Stimulated activated CD8-positive, alpha-beta memory T cell treated with anti-CD3 and anti-CD28 coated beads, Interleukin-7, amount 100 ng/mL, for 4 hours (primary cell): ENCODE results near the gene HMG20B.
"Not testable (repeated sequence)": the region's sequence is repeated elsewhere in the genome, so short reads cannot be mapped to it uniquely, and the experiment has no call there.

Experiments used
- DNase-seq, 2 donors: peaks; one replicate each; pipeline ENCODE4 v3.0.0-alpha.2; 2020; ENCODE audit warnings: low read depth in 2 of 2

The HMG20B gene

DNA sequence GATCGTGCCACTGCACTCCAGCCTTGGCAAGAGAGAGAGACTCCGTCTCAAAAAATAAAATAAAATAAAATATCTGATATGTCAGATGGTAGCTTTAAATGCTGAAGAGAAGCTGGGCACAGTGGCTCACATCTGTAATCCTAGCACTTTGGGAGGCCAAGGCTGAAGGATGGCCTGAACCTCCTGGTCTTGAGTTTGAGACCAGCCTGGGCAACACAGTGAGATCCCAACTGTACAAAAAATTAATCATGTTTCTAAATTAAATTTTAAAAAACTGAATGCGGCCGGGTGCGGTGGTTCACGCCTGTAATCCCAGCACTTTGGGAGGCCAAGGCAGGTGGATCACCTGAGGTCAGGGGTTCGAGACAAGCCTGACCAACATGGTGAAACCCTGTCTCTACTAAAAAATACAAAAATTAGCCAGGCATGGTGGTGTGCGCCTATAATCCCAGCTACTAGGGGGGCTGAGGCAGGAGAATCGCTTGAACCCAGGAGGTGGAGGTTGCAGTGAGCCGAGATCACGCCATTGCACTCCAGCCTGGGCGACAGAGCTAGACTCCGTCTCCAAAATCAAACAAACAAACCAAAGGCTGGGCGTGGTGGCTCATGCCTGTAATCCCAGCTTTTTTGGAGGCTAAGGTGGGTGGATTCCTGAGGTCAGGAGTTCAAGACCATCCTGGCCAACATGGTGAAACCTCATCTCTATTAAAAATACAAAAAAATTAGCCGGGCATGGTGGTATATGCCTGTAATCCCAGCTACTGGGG lies 11.5 kb downstream of the HMG20B start:
- DNase-seq = not testable (repeated sequence)

DNA sequence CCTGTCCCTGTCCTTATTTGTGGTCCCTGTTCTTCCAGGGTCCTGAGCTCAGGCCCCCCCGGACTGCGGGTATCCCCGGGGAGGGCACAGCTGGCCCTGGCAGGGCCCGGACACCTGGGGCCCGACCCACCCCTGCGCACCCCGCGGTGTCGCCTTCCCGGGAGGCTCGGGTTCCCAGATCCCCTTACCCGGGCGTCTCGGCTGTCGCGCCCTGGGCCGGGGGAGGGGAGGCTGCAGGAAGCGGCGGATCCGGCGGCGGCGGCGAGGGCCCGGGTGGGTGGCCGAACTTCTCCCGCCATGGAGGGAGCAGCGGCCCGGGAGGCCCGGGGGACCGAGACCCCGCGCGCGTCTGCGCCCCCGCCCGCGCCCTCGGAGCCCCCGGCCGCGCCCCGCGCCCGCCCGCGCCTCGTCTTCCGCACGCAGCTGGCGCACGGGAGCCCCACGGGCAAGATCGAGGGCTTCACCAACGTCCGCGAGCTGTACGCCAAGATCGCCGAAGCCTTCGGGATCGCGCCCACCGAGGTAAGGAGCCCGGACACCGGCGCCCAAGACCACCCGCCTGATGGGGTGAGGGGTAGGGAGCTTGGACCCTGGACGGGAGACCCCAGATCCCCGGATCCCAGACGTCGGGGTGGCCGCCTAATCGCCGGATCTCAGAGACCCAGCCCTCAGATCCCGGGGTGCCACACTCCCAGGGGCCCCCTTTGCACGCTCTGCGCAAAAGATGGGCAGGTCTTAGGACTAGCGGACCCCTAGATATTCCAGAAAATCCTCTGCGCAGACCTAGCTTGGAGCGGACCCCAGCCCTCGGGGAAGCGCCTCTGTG lies 12.8 kb downstream of the HMG20B start, which contains the start of gene GIPC3:
Gene GIPC3, plus strand, starts transcription at position 178 of the 826 bp plus-strand sequence. Its CDS starts 120 bp downstream, at position 298.
- DNase-seq = no peak

DNA sequence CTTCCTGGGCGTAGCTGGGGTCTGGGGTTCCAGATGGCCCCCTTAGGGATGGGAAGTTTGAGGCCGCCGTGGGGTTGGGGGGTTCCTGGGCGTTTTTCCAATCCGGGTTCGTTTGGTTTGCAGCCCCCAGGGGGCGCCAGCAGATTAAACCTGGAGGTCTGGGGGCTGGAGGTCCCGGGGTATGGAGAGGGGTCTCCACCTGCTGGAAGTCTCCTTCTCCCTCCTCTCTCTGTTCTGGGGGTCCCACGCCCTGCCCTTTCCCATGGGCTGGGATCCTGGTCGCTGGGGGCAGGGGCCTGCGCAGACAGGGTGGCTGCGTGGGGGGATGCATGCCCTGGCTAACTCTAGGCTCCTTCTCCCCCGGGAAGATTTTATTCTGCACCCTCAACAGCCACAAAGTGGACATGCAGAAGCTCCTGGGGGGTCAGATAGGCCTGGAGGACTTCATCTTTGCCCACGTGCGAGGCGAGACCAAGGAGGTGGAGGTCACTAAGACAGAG lies 13.4 kb downstream of the HMG20B start:
- DNase-seq = no peak

DNA sequence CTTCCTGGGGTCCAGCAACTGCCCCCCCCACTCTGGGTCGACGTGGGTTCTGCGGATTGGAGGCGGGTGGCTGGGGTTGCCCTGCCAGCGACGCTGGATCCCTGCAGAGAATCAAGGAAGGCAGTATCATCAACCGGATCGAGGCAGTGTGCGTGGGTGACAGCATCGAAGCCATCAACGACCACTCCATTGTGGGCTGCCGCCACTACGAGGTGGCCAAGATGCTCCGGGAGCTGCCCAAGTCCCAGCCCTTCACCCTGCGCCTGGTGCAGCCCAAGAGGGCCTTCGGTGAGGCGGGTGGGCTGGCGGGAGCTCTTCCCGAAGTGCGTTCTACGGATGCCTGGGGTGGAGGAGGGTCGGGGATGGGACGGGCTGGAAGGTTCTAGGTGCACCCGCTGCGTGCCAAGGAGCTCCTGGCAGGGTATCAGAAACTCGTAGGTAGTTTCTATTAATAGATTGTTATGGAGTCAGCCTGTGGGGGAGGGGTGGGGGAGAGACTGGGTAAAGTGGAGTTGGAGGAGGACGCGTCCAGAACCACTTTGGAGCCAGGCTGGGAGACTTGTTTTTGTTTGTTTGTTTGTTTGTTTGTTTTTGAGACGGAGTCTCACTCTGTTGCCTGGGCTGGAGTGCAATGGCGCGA lies 14.1 kb downstream of the HMG20B start:
- DNase-seq = no peak

DNA sequence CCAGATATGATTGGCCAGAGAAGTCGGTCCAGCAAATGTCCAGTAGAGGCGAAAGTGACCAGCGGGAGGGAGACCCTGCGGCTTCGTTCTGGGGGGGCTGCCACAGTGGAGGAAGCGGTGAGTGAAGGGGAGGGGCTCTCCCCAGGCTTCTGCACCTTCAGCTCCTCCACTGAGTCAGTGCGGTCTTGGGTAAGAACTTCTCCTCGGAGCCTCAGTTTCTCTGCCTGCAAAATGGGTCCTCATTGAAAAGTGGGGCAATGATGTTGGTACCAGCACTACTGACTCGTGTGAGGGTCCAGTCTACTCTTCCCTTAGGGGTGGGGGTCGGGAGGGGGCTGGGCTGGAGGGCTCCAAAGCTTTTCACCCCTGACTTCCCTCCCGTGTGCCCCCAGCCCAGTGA lies 16.7 kb downstream of the HMG20B start:
- DNase-seq = no peak

DNA sequence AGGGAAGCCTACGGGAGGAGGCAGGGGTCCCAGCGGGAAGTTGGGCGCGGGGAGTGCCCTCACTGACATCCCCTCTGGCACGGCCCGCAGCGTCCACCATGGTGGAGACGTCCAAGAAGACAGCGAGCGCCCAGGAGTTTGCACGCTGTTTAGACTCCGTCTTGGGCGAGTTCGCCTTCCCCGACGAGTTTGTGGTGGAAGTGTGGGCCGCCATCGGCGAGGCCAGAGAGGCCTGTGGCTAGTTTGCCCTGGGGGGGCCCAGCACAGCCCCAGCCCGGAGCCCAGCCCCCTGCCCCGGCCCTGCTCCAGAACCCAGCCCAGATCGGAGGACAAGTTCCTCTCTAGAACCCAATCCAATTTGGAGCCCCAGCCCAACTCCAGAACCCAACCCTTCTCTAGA lies 17.2 kb downstream of the HMG20B start:
- DNase-seq = no peak

DNA sequence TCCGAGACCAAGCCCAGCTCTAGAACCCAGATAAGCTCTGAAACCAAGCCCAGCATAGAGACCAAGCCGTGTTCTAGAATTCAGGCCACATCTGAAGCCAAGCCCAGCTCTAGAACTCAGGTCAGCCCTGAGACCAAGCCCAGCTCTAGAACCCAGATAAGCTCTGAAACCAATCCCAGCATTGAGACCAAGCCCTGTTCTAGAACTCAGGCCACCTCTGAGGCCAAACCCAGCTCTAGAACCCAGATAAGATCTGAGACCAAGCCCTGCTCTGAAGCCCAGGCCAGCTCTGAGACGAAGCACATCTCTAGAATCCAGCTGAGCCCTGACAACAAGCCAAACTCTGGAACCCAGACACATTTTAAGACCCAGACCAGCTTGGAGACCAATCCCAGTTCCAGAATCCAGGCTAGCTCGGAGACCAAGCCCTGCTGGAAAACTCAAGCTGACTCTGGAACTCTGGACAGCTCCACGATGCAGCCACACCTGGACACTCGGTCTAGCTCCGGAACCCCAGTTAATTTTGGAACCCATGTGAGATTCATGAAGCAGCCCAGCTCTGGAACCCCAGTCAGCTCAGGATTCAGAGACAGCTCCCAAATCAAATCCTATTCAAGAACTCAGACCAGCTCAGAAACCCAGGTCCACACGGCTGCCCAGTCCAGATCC lies 18.4 kb downstream of the HMG20B start:
- no peak for DNase-seq

DNA sequence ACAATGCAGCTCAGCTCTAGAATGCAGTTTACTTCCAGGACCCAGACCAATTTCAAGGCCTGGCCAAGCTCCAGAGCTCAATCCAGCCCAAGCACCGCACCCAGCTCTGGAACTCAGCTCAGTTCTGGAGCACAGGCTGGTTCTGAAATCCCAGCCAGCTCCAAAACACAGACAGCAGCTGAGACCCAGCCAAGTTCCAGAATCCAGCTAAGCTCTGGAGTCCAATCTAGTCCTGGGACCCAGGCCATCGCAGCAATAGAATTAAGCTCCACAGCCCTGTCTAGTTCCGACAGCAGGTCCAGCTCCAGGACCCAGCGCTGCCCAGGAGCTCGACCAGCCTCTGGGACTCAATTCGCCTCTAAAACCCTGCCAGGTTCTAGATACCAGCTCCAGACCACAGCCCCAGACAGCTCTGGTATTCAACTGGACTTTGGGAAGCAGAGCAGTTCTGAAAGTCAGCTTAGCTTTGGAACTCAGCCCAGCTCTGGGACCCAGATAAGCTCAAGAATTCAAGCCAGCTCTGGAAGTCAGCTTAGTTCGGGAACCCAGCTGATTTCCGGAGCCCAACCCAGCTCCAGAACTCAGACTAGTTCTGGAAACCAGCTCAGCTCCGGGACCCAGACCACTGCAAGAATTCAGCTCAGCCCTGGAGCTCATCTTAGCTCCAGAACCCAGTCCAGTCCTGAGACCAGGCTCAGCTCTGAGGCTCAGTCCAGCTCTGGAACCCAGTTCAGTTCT lies 19.3 kb downstream of the HMG20B start:
- no peak for DNase-seq

DNA sequence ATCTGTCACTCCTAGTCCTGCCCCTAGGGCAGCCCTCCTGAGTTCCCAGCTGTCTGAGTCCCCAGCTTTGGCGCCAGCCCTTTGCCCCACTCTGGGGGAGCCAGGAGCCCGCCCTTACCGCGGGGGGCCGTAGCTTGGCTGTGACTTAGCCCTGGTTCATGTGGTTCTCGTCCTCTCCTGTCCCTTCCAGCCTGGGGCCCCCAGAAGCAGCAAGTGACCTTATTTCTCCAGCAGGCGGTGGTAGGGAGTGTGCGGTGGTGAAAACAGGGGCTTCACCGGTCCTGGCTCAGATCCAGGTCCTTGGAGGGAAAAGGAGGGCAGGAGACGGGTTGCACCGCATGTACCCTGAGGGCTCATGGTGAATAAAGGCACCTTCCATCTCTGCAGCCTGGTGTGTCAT lies 20.4 kb downstream of the HMG20B start:
- no peak for DNase-seq

DNA sequence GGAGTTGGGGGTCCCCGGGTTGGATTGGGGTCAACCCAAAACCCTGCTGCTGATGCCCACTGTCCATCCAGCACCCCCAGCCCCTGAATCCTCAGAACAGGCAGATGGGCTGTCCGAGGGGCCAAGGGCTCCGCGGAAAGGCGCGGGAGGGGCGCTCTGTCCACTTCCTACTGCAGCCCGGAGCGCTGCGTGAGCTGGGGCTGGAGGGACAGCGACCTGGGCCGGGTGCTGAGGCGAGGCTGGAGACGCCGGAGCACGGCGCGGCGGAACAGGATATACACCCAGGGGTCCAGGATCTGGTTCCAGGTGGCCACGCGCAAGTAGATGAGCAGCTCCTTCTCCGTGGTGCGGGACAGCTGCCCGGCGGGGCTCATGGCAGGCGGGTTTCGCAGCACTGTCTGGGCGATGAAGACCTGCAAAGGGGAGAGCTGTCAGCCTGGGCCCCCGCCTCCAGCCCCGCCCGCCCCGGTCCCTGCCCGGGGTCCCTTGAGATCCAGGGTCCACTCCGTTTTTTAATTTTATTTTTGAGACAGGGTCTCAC lies 22.8 kb downstream of the HMG20B start:
- DNase-seq = no peak

DNA sequence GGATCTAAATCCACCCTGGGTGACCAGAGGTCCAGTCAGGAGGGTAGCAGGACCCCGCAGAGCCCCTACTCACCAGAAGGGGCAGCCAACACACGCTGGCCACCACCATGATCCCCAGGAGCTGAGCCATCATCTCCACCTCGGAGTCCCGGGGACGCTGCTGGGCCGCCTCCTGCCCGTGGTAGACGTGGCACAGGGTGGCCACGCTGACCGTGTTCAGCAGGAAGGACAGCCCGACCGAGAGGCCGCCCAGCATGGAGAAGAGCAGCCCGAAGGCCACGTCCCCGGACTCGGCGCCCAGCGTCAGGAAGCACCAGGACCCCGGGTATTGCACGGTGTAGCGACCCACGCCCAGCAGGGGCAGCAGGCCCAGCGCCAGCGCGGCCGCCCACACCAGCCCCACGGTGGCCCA lies 27.0 kb downstream of the HMG20B start:
- no peak for DNase-seq

DNA sequence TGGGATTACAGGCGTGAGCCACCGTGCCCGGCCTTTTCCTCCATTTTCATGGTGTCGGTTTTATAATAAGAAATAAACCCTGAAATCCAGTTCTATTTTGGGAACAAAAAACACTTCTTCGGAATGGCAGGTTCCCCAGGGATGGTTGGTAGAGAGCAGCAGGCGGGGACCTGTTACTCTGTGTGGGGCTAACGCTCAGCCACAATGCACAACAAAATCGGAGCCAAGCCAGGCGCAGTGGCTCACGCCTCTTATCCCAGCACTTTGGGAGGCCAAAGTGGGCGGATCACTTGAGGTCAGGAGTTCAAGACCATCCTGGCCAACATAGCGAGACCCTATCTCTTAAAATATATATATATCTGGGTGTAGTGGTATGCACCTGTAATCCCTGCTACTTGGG lies 28.3 kb downstream of the HMG20B start:
- DNase-seq = no peak

DNA sequence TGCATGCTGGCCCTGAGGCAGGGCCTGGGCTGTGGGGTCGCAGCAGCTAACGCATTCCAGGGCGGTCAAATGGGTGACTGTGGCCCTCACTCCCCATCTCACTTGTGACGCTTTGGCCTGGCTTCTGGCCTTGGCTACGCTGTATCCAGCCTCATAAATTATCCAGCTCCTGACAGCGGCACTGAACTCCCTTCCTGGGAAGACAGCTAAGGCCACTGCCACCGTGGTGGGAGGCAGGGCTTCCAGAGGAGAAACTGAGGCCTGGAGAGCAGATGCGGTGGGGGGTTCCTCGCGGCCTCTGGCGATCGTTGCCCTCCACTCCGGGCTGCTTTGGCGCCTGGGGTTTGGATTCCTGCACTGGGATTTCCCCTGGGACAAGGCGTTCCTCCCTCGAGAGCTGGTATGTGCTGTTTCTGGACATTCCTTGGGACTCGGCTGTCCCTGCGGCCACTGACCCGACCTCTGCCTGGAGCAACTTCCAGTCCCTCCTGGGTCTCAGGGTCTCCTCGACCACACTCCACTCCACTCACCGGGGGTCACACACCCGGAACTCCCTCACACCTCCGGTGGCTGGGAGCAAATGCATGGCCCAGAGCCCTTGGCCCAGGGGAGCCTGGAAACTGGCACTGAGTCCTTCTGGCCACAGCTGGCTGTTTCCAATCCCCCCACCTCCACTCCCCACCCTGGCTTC lies 30.5 kb downstream of the HMG20B start:
- no peak for DNase-seq

DNA sequence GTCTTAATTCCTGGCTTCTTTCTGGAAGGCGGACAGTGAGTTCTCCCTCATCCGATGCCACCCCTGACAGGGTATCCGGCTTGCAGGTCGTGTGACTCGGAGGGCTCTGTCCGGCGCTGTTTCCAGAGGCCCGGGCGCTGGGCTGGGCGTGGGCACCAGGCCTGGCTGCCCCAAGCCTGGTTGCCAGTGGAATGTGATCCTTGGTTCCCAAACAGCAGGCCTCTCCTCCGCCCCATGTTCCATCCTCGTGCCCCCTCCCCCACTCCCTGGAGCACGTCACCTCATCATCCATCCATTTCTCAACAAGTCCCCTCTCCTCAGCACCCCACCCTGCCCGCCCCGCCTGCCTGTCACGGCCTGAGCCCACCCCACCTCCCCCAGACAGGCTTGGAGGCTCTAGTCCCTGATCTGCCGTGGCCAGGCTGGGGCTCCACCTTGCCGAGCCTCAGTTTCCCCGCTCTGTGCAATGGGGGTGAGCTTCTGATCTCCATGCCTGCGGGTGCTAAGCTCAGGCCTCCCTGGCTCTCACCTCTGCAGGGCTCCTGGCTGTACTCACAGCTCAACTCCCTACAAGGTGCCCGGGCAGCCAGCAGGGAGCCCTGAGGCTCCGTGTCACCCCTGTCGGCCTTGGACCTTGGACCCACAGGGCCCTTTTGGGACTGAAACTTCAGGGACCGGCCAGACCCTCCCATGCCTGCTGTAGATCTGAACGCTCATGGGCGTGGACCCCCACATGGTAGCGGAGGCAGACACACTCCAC lies 31.7 kb downstream of the HMG20B start:
- DNase-seq = no peak

DNA sequence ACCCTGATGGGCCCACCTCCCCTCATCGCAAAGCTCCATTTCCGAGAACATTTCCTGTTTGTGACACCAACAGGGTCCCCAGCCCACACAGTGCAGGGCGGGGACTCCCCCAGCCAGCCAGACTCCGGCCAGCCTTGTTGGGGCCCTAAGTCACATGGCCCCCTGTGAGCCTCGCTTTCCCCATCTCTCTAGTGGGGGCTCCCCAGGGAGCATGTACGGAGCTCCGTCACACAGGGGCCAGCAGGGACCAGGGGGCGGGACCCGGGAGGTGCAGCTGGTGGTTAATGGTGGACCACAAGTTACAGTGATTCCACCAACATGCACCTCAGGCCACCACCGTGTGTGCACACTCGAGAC lies 32.2 kb downstream of the HMG20B start:
- DNase-seq = peak in 1 of 2 donors; percentile 36

DNA sequence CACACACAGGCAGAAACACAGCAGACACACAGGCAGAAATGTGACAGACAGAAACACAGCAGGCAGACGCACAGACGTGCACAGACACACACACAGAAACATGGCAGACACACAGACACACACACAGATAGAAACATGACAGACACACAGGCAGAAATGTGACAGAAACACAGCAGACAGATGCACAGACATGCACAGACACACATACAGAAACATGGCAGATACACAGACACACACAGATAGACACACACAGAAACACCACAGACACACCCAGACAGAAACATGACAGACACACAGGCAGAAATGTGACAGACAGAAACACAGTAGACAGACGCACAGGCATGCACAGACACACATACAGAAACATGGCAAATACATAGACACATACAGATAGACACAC lies 32.6 kb downstream of the HMG20B start:
- no peak for DNase-seq

DNA sequence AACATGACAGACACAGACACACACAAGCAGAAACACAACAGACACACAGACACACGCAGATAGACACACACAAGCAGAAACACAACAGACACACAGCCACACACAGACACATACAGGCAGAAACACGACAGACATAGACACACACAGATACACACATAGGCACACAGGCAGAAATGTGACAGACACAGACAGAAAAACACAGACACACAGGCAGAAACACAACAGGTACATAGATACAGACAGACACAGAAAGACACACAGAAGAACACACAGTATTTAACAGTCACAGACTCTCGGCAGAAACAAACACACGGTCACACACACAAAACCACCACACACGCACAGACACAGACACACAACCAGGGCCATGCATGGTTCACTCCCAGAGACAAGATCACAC lies 33.0 kb downstream of the HMG20B start:
- DNase-seq = no peak

DNA sequence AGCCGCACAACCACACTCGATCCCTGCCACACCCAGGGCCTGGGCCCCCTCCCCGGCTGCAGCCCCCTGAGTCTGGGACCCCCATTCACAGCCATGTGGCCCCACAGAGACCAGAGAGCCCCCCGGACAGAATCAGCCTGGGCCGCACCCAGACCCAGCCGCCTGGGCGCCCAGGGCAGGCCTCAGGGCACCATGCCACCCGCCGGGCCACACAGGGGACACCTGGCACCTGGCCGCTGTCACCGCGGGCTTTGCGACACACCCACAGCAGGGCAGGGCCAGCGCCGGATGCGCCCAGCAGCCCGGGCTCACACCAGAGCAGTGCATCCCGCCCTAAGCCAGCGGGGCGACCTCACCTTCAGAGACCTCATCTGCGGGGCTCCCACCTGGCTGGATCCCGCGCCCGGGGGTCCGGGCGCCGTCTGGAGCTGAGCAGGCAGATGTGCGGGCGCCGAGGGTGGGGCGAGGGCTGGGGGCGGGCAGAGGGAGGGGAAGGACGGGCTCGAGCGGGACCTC lies 33.5 kb downstream of the HMG20B start:
- DNase-seq = peak in 1 of 2 donors; percentile 21

DNA sequence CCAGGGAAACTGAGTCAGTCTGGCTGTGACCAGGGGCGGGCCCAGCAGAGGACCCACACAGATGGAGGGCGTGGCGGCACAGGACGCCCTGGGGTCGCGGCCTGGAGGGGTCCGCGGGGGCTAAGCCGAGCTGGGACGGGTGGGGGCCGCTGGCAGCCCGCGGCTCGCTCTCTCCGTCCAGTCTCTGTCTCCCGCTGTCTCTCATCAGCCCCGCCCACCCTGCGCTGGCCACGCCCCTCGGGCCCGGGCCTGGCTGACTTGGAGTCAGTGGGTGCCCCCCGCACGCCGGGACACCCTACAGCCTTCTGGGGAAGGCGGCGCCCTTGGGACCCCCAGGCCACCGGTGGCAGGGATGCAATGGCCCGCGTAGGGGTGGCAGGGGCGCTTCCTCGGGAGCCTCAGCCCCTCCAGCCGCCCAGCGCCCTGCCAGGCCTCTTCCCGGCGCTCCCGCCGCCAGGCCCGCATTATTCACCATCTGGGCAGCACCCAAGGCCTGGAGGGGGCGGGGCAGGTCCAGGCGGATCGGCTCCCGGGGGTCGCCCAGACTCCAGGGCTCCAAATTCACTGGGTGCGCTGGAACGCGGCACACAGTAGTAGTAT lies 34.0 kb downstream of the HMG20B start, which contains the start of gene TBXA2R:
Gene TBXA2R, minus strand, starts transcription at position 186 of the 600 bp plus-strand sequence. CDS start 6,241 bp downstream, outside the sequence.
- DNase-seq = peak in 1 of 2 donors; percentile 58
